SK-N-SH treated with all-trans-retinoic acid at 6 μM for 48 hours (cell line): ENCODE measurements around the gene PNMT.

ENCODE experiments used
- ATAC-seq: fragments of 200-7000 bp; cut with Tn5 transposase; 3 replicates; pipeline ENCODE4 v1.9.1; 2020; ENCODE audit warnings: mild to moderate bottlenecking, moderate library complexity
- CREB5 ChIP-seq: fragments of 250-450 bp; sonication (Bioruptor Pico); IDR thresholded peaks from 2 replicates; pipeline ENCODE4 v1.5.1; 2020; ENCODE audit warnings: low read depth, mild to moderate bottlenecking, moderate library complexity
- ESRRG ChIP-seq: fragments of 250-450 bp; sonication (Bioruptor Pico); IDR thresholded peaks from 2 replicates; pipeline ENCODE4 v1.6.1; 2021; ENCODE audit warnings: mild to moderate bottlenecking
- OSR1 ChIP-seq: fragments of 250-450 bp; sonication (Bioruptor Pico); IDR thresholded peaks from 2 replicates; pipeline ENCODE4 v1.8.0; 2022; ENCODE audit warnings: moderate library complexity, mild to moderate bottlenecking, inconsistent platforms
- POU6F1 ChIP-seq: fragments of 250-450 bp; sonication (Bioruptor Pico); IDR thresholded peaks from 2 replicates; pipeline ENCODE4 v1.8.0; 2021; ENCODE audit warnings: low read depth, mild to moderate bottlenecking, moderate library complexity, borderline replicate concordance
- RARB ChIP-seq: fragments of 250-450 bp; sonication (Bioruptor Pico); IDR thresholded peaks from 2 replicates; pipeline ENCODE4 v1.8.0; 2021; ENCODE audit warnings: mild to moderate bottlenecking, moderate library complexity
- TCF4 ChIP-seq: fragments of 250-450 bp; sonication (Bioruptor Pico); IDR thresholded peaks from 2 replicates; pipeline ENCODE4 v1.8.0; 2021; ENCODE audit warnings: mild to moderate bottlenecking, moderate library complexity, borderline replicate concordance
- TOX ChIP-seq: fragments of 250-450 bp; sonication (Bioruptor Pico); IDR thresholded peaks from 2 replicates; pipeline ENCODE4 v1.8.0; 2021; ENCODE audit warnings: mild to moderate bottlenecking, moderate library complexity, borderline replicate concordance
- TSHZ2 ChIP-seq: fragments of 250-450 bp; sonication (Bioruptor Pico); IDR thresholded peaks from 2 replicates; pipeline ENCODE4 v1.5.0; 2020; ENCODE audit warnings: mild to moderate bottlenecking, moderate library complexity
- ZC3H10 ChIP-seq: fragments of 250-450 bp; sonication (Bioruptor Pico); IDR thresholded peaks from 2 replicates; pipeline ENCODE4 v1.5.1; 2021; ENCODE audit warnings: mild to moderate bottlenecking, moderate library complexity
- ZFP3 ChIP-seq: fragments of 250-450 bp; sonication (Bioruptor Pico); IDR thresholded peaks from 2 replicates; pipeline ENCODE4 v1.5.0; 2020; ENCODE audit warnings: mild to moderate bottlenecking, moderate library complexity
- ZFP30 ChIP-seq: fragments of 450-650 bp; formaldehyde crosslinking; IDR thresholded peaks from 2 replicates; pipeline ENCODE4 v1.5.0; 2022; ENCODE audit warnings: mild to moderate bottlenecking, moderate library complexity
- ZNF70 ChIP-seq: fragments of 450-650 bp; formaldehyde crosslinking; IDR thresholded peaks from 2 replicates; pipeline ENCODE4 v1.5.0; 2020; ENCODE audit warnings: mild to moderate bottlenecking, moderate library complexity
- TF ChIP-seq, protein P1 (sequence below): fragments of 250-450 bp; sonication (Bioruptor Pico); IDR thresholded peaks from 2 replicates; pipeline ENCODE4 v1.8.0; 2020; ENCODE audit warnings: mild to moderate bottlenecking, moderate library complexity, borderline replicate concordance
- TF ChIP-seq, protein P2 (sequence below): fragments of 250-450 bp; sonication (Bioruptor Pico); IDR thresholded peaks from 2 replicates; pipeline ENCODE4 v1.5.1; 2021; ENCODE audit warnings: mild to moderate bottlenecking, moderate library complexity

PNMT gene

GRCh38 chr17:39716073-39716818 lies 48.0 kb downstream of the PNMT start:
- TF ChIP-seq ZFP30 (CRISPR knock-in tag) (no peak), ZC3H10 (CRISPR knock-in tag) (no peak), TSHZ2 (no peak), POU6F1 (no peak), ZNF70 (CRISPR knock-in tag) (no peak), CREB5 (CRISPR knock-in tag) (no peak)
- no peak for ATAC-seq

DNA sequence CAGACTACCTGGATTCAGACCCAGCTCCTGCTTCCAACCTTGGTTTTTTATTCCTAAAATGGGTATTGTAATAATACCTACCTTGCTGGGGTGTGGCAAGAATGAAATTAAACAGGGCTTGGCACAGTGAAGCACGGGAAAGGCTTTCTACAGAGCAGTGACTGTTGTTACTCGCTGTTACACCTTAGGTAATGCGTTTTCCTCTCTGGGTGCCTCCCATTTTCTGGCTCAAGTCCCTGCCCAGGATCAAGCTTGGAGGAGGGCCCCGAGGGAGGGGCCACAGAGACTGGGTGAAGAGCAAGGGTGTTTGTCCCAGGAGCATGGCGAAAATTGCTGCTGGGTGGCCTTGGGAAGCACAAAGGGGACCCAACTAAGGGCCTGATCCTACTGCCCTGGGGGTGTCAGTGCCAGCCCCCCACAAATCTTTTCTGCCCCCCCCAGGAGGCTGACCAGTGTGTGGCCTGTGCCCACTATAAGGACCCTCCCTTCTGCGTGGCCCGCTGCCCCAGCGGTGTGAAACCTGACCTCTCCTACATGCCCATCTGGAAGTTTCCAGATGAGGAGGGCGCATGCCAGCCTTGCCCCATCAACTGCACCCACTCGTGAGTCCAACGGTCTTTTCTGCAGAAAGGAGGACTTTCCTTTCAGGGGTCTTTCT lies 48.8 kb downstream of the PNMT start:
- ATAC-seq, result no peak
- TF ChIP-seq RARB (CRISPR knock-in tag) (no peak), ESRRG (CRISPR knock-in tag) (no peak), TSHZ2 (no peak), TCF4 (CRISPR knock-in tag) (no peak), OSR1 (CRISPR knock-in tag) (no peak), TOX (CRISPR knock-in tag) (no peak)
- TF ChIP-seq, protein P1, sequence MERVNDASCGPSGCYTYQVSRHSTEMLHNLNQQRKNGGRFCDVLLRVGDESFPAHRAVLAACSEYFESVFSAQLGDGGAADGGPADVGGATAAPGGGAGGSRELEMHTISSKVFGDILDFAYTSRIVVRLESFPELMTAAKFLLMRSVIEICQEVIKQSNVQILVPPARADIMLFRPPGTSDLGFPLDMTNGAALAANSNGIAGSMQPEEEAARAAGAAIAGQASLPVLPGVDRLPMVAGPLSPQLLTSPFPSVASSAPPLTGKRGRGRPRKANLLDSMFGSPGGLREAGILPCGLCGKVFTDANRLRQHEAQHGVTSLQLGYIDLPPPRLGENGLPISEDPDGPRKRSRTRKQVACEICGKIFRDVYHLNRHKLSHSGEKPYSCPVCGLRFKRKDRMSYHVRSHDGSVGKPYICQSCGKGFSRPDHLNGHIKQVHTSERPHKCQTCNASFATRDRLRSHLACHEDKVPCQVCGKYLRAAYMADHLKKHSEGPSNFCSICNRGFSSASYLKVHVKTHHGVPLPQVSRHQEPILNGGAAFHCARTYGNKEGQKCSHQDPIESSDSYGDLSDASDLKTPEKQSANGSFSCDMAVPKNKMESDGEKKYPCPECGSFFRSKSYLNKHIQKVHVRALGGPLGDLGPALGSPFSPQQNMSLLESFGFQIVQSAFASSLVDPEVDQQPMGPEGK (CRISPR knock-in tag), result no peak
- TF ChIP-seq, protein P2, sequence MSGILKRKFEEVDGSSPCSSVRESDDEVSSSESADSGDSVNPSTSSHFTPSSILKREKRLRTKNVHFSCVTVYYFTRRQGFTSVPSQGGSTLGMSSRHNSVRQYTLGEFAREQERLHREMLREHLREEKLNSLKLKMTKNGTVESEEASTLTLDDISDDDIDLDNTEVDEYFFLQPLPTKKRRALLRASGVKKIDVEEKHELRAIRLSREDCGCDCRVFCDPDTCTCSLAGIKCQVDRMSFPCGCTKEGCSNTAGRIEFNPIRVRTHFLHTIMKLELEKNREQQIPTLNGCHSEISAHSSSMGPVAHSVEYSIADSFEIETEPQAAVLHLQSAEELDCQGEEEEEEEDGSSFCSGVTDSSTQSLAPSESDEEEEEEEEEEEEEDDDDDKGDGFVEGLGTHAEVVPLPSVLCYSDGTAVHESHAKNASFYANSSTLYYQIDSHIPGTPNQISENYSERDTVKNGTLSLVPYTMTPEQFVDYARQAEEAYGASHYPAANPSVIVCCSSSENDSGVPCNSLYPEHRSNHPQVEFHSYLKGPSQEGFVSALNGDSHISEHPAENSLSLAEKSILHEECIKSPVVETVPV (CRISPR knock-in tag), result no peak

- no peak for TF ChIP-seq ZFP3 (CRISPR knock-in tag)
- TF ChIP-seq, protein P1 (CRISPR knock-in tag), result no peak
- ATAC-seq, result no peak
Measured at GRCh38 chr17:39717660-39718059, 49.4 kb downstream of the PNMT start.
